ENCODE results near the gene TRIM65. TPM values are rescaled to one million over a fixed set of nuclear protein-coding genes. Genes with fewer than 3 reads are reported as not detected.
A peak's percentile ranks its signal among the peaks of the same experiment; 100 is the strongest.
"Not testable (repeated sequence)": the region's sequence is repeated elsewhere in the genome, so short reads cannot be mapped to it uniquely, and the experiment has no call there.

Gene TRIM65
- total RNA-seq, 2 donors from 2014 or later = 7.0 to 9.8 TPM

DNA sequence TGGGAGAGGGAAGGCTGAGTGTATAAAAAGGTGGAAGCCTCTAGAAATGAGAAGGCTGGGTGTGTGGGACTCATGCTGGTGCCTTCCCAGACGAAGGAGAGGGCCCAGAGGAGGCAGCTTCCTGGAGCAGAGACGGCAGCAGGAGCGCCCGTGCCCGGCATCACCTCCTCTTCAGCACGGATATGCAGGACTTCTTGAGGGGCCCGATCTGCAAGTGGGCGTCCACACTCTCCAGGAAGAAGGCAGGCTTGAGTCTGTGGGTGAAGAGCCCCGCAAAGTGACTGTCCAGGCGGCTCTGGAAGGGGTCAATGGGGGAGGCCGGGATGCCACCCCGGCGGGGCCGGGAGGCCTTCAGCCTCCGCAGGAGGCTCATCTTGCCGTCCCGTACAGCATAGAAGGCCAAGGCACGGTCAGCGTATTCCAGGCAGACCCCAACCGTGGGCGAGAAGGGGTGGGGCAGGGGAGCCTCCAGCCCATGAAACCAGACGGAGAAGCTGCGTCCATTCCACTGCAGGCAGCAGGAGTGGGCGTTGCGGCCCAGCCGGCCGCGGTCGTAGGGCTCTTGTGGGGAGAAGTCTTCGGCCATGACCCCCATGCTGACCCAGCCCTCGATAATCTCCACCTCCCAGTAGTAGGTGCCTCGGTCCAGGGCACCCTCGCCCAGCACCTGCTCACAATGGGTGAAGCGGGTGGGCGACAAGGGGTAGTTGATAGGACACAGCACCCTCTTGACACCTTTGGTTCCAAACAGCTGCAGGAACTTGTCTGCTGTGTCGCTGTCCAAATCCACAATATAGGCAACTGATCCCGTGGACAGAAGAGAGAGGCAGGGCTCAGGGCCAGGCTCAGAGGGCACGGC is 22.2 kb downstream of the TRIM65 start:
- Histone ChIP-seq H3K27ac (peak overlapping the region; percentile 93 to 94), H3K4me1 (peaks cover 0 to 80% of the 10 kb centered on the region in 2 donors), H3K27me3 (no peaks in the 10 kb centered on the region), H3K4me3 (no peak overlapping the region), H3K36me3 (peaks cover 20% of the 10 kb centered on the region), H3K9me3 (no peaks in the 10 kb centered on the region)
- DNase-seq (ENCODE audit: low spot score) = no peak
- TF ChIP-seq CTCF (IDR thresholded peaks at IDR 0.05) = no peak

DNA sequence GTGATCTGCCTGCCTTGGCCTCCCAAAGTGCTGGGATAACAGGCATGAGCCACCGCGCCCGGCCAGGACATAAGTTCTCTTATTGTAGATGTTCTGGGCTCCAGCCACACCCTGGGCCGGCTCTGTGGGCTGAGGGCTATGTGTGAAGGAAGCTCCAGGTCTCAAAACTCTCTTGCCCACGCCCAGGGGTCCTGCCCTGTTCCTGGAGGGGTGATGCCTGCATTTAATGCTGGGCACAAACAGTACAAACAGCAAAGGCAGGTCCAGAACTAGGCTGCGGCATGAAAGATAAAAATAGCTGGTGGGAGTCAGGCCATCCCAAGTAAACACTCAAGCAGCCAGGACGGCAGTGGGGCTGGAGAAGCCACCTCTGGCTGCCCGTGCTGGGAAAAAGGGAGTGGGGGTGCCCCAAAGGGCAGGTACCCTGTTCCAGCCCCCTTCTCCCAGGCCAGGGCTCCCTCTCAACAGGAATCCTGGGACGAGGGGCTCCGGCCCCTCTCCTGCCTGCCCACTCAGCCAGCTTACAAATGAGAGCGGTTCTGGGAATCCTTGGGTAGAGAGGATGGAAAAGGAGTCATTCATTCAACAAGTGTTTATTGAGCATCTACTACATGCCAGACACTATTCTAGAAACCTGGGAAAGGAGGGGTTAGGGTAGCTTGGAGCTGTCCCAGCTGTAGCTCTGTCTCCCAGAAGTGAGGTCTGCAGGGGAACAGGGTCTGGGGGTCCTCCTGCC is 23.0 kb downstream of the TRIM65 start:
- no peak for DNase-seq (ENCODE audit: low spot score)
- TF ChIP-seq CTCF (IDR thresholded peaks at IDR 0.05) = no peak
- peaks cover 0 to 82% of the 10 kb centered on the region in 2 donors for H3K4me1 ChIP-seq
- H3K27me3 ChIP-seq = no peaks in the 10 kb centered on the region
- peaks cover 20% of the 10 kb centered on the region for H3K36me3 ChIP-seq
- no peak overlapping the region for H3K4me3 ChIP-seq
- peak overlapping the region; percentile 91 to 94 for H3K27ac ChIP-seq
- H3K9me3 ChIP-seq = no peaks in the 10 kb centered on the region

DNA sequence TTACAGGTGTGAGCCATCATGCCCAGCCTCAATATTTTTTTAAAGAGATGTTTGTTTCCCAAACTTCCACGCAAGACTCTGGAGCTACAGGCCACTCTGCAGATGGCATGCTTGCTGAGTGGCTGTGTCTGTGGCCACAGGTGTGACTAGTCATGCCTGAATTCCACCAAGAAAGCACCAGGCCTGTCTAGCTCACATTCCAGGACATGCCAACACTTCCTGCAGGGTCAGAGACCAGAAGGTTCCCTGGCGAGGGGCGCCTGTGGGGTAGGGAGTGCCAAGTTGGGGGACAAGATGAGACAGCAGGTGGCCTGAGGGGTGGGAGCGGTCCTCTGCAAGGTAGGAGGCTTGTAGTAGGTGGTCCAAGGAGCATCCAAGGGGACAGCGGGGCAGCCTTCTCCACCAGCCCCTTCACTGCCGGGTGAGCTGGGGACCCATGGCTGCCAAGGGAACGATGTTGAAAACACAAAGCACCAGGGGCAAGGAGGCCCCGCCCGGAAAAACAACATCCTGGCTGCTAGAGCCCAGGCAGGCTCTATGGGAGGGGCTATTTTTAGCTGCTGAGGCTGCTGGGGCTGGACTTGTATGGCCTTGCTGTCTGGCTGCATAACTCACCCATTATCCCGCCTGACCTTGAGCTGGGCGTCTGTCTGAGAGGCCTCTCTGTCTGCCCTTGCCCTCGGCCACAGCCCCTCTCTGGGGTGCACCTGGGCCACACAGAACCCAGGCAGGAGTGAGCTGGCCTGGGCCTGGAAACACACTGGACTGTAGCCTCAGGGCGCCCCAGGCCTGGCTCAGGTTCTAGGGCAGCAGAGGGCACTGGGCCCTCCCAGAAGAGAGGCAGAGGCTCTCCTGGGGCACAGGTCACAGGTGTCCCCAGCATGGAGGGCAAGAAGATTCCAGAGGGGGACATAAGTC is 24.1 kb downstream of the TRIM65 start:
- no peaks in the 10 kb centered on the region for H3K9me3 ChIP-seq
- peak; percentile 95 for DNase-seq (ENCODE audit: low spot score)
- no peak overlapping the region for H3K4me3 ChIP-seq
- peaks cover 20% of the 10 kb centered on the region for H3K36me3 ChIP-seq
- peak overlapping the region; percentile 91 to 94 for H3K27ac ChIP-seq
- no peak for TF ChIP-seq CTCF (IDR thresholded peaks at IDR 0.05)
- H3K4me1 ChIP-seq = peaks cover 0 to 86% of the 10 kb centered on the region in 2 donors
- H3K27me3 ChIP-seq = no peaks in the 10 kb centered on the region

- not testable (repeated sequence) for H3K9me3 ChIP-seq; H3K4me3 ChIP-seq; H3K27me3 ChIP-seq; DNase-seq (ENCODE audit: low spot score)
- Histone ChIP-seq H3K36me3 (peaks cover 15% of the 10 kb centered on the region), H3K27ac (peak overlapping the region; percentile 85 to 88), H3K4me1 (peaks cover 0 to 61% of the 10 kb centered on the region in 2 donors)
Measured at GRCh38 chr17:75870228-75870627, 26.5 kb downstream of the TRIM65 start.

DNA sequence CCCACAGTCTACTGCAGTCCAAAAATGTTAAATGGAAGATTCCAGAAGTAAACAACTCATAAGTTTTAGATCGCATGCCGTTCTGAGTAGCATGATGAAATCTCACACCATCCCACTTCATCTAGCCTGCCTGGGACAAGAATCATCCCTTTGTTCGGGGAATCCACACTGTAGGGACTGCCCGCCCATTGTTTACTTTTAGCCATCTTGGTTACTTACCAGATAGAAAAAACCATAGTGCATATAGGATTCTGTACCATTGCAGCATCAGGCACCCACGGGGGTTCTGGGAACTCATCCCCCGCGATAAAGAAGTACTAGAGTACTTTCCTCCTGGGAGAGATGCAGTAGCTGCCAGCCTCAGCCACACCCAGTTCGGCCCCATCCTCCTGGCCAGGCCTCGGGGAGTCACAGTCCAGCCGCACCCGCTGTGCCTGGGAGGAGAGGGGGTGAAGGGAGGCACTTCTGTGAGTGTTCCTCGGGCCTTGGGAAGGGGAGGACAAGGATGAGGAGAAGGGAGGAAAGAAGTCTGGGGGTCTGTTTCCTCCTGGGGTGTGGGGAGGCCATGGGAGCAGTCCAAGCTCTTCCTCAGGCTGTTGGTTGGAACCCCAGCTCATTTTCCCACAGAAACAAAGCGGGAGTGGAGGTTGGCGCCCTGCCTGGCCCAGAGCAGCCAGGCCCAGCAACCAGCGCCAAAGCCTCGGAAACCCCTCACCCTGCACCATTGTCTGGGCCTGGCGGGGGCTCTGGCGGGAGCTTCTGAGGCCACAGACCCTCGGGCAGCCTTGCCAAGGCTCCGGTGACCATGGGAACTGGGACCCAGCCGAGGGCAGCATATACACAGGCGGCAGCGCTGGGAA is 27.2 kb downstream of the TRIM65 start:
- Histone ChIP-seq H3K36me3 (peaks cover 8% of the 10 kb centered on the region), H3K4me3 (peak overlapping the region in 1 of 2 donors; percentile 21), H3K27me3 (no peaks in the 10 kb centered on the region), H3K4me1 (peaks cover 0 to 58% of the 10 kb centered on the region in 2 donors), H3K9me3 (no peaks in the 10 kb centered on the region), H3K27ac (peak overlapping the region; percentile 85 to 88)
- no peak for TF ChIP-seq CTCF (IDR thresholded peaks at IDR 0.05)
- no peak for DNase-seq (ENCODE audit: low spot score)

GRCh38 chr17:75868730-75869281 is 27.9 kb downstream of the TRIM65 start:
- not testable (repeated sequence) for H3K9me3 ChIP-seq; DNase-seq (ENCODE audit: low spot score); H3K36me3 ChIP-seq; H3K27me3 ChIP-seq; H3K4me3 ChIP-seq
- Histone ChIP-seq H3K4me1 (peaks cover 0 to 59% of the 10 kb centered on the region in 2 donors), H3K27ac (peak overlapping the region; percentile 85 to 88)

DNA sequence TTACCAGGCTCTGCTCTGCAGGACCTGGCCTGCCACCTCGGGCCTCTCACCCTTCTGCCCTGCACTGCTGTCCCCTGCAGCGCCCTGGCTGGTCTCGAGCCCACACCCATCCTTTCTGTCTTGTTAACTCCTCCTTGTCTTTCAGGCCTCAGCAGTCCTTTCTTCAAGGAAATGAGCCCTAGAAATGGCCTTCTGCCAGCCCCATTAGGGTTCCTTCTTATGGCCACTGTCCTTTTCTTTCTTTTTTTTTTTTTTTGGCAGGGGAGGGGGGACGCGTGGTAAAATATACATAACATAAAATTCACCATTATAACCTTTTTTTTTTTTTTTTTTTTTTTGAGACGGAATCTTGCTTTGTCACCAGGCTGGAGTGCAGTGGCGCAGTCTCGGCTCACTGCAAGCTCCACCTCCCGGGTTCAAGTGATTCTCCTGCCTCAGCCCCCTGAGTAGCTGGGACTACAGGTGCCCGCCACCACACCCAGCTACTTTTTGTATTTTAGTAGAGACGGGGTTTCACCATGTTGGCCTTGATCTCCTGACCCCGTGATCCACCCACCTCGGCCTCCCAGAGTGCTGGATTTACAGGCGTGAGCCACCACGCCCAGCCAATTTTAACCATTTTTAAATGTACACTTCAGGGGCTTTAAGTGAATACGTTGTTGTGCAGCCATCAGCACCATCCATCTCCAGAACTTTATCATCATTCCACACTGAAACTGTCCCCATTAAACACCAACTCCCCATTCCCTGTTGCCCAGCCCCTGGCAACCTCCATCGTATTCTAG is 31.2 kb downstream of the TRIM65 start:
- peaks cover 0 to 37% of the 10 kb centered on the region in 2 donors for H3K4me1 ChIP-seq
- H3K36me3 ChIP-seq; H3K4me3 ChIP-seq; H3K9me3 ChIP-seq; DNase-seq (ENCODE audit: low spot score); H3K27me3 ChIP-seq: not testable (repeated sequence)
- H3K27ac ChIP-seq = peak overlapping the region; percentile 18 to 69

GRCh38 chr17:75864887-75865286 is 31.9 kb downstream of the TRIM65 start:
- H3K4me3 ChIP-seq; H3K36me3 ChIP-seq; DNase-seq (ENCODE audit: low spot score); H3K9me3 ChIP-seq; H3K27me3 ChIP-seq: not testable (repeated sequence)
- peak overlapping the region; percentile 18 to 69 for H3K27ac ChIP-seq
- H3K4me1 ChIP-seq = peaks cover 0 to 30% of the 10 kb centered on the region in 2 donors

Measured in right atrium auricular region (tissue), 2 donors.